HG02678 (cell line): Measurements from ENCODE around the gene IL17RD.

Source experiments
- ATAC-seq: cut with Tn5 transposase; IDR thresholded peaks from one replicate; pipeline ENCODE4 v1.9.1; 2021; ENCODE audit warnings: mild to moderate bottlenecking, moderate library complexity; ENCODE audit not compliant: unreplicated experiment

The IL17RD gene

DNA sequence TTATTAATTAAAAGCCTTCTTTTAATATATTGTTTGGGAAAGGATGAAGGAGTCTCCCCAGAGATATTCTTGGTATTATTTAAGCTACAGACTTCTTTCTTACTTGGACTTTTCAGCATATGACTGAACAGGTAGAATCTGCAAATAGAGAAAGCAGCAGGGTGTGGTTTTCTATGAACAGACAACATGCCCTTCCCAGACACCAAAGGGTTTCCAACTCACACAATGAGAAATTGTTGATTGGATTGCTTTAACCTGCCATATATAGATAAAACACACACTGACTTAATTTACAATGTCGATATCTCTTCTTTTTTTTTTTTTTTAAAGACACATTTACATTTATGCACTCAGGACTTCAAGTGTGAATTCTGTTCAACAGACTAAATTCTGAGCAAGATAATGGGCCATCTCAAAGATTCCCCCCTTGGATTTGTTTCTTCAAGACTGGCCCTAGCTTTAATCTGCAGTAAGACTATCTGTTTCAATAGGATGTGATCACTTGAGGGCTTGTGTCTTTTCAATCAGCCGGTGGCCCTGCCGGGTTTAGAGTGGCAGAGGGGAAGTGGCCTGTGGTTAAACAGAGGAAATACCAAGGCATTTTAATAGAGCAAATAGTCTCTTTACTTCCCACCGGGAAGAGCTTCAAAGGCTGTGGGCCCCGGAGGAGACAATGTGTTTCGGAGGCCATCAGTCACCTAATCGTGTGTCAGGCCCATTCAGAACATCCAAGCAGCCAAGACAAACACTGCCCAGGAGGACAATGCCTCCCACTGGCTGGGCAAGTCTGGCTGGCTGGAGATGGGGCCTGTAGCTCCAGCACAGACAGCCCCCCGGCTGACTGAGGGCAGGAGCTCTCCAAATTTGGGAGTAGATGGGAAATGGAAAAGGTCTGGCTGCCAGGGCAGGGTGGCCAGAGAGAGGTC, 6.1 kb downstream of the IL17RD start:
- no peak for ATAC-seq

DNA sequence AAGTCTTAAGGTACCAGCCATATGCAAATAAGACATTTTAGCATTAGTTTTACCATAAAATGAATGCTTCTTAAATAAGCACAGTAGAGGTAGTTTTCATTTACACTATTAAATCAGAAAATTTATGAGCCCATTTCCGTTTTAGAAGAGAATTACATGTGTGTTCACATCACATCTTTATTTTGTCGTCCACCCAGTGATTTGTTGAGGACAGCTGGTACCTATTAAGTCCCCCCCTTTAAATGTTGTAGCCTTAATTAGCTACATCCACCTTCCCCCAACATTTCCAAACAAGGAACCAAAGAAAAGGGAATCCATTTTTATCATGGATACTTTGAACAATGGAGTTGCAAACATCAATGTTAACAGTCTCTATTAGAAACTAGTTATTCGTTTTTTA, 6.8 kb downstream of the IL17RD start:
- no peak for ATAC-seq

DNA sequence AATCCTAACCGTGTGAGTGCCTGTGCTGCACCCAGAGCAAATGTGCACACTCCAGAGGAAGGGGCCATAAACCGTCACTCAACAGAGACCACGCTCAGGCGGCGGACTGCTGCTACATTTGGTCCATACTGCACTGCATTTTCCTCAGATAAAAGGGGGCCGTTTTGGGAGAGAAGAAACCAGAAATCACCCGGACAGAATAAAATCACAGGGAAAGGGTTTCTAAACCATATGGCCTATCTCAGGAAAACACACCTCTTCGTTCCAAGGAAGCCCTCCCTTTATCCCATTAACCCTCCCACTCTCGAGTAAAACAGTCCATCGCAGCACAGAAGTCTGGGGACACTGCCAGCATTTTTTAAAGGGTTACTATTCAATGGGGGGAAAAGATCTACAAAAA, 7.6 kb downstream of the IL17RD start:
- ATAC-seq, result no peak

DNA sequence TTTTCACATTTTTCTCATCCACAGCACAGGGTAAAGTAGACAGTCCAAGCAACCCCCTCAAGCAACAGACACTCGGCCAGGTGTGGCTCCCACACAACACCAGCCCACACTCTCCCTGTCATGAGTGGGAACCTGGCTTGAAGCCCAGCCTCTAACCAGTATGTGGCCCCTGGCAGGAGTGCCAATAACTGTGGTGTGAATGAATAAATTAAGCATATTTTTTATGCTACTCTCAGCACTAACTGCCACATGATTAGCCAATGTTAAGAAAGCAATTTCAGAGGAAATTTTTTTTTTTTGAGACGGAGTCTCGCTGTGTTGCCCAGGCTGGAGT, 9.9 kb downstream of the IL17RD start:
- ATAC-seq, result no peak

DNA sequence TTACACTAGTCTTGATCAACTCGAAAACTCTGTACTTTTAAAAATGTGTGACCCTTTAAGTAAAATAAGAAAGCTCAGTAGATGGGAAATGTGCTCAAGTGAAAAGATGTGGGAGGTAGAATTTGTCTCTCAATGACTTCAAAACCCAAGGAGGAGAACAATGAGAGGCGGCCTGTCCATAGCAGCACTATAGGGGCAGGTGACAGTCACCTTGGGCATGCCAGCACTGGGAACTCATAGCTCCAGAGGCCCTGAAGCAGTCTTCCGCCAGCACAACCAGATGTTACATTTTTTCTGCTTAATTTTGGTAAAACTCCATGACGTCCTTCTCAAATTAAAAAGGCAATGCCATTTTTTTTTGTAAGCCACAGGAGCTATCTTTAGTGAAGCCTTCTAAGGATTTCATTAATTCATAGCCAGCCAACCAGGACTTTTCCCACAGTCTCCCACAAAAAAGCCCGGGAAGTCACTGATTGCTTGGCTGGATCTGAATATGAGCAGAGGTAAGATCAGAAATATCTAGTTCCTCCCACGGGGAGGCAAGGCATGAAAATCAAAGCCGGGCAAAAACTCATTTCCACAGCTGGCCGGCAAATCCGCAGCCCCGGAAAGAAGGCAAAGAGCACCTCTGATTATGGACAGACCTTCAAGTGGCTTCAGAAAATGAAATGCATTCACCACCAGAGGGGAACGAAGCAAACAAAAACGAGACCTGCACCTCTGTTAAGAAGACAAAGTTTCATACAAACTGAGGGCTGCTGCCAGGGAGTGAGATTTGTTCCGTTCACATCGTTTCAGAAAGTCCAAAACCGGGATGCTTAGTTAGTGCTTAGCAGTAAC, 10.5 kb downstream of the IL17RD start:
- no peak for ATAC-seq

DNA sequence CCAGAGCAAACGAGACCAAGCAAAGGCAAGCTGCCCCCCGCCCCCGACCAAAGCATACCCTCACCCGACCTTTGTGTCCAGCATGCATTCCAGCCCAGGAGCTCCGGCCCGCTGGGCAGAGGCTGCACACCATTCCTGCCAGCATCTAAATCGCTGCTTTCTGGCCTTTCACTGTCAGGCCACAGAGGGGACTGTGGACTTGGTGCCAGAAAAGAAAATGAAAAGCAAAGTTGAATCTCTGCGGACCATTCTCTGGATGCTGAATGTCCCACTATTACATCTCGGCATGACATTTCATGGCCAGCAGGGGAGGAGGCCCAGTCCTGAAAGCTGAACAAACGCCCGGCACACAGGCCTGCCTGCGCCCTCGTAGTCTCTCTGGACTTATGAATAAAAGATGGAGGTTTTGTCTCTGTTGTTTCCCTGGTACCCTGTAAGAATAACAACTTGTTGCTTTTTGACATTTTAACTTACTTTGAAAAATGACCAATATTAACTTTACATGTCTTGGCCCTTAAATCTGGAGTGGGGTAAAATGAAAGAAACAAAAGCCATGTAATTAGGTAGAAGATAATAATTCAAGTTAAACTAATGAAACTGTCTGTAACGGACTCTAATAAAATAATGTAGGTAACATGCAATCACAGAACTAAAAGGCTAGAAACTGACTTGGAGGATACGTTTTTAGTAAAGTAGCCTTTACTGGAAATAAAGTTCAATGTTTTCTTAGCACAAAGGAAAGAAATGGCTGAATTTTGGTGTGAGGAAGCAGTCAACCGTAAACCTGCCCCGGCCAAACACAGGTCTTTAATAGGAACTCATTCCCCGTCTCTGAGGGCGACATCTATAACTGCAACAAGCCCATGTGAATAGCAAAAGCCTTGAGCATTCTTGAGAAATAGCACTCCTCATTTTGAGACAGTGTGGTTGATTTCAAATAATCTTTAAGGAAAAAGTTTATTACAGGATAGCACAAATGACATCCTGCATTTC, 12.7 kb downstream of the IL17RD start:
- no peak for ATAC-seq

DNA sequence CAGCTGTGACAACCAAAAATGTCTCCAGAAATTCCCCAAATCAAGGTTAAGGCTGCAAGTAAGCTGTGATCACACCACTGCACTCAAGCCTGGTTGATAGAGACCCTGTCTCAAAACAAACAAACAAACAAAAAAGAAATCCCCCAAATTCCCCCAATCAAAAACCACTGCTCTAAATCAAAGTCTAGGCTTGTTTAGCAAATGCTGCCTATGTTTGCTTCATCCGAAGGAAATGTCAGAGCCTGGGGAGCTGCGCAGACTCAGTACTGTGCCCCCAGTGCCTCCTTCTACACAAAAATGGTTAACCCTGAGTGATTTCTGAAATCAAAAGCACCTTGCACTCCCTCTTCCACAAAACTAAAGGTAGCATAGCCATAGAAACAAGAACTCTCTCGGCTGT, 13.4 kb downstream of the IL17RD start:
- no peak for ATAC-seq

DNA sequence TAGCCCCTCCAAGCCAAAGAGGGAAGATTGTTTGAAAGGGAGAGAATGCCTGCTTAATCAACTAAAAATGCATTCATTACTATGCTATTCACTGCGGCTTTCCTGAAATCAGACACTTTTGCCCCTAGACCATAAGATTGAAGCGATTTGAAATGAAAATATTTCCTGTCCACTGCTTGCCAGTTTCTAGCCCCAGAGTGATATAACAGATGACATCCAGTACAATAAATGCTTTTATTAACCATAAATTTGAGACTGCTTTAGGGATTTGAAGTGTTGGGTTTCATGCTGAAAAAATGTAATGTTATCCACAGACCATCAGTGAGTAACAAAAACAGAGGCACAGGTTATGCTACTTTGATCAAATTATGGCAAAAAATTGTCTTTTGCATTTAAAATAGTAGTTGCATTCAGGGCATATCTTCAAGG, 14.1 kb downstream of the IL17RD start:
- no peak for ATAC-seq

DNA sequence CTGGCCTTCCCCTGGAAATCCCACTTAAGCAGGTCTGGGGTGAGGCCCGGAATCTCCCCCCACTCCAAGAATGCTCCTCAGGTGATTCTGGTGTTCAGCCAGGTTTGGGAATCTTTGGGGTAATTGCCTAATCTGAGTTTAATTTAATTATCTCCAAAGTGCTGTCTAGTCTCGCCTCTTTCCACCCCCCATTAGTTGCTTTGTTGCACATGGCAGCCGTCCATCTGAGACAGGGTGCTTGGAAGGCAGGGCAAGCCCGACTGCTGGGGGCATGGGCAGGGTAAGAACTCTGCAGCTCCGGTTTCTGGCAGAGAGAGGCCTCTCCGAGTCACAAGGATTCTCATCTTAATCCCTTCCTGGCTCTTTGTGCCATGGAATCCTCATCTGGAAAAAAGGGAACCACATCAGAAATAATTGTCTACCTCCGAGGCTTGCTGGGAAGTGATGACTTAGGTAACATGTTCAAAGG, 15.0 kb downstream of the IL17RD start:
- no peak for ATAC-seq

DNA sequence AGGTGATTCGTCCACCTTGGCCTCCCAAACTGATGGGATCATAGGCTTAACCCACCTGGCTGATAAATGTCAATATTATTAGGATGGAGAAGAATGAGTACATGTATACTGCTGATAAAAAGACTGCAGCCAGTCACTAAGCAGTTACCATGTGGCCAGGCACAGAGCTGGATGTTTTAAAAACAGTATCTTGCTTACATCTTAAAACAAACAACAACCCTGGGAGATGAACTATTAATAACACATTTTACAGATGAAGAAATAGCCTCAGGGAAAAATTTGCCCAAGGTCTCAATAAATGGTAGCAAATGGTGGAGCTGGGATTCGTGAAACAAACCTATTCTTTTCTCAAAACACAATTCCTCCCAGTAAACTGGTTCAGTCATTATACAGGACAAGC, 18.1 kb downstream of the IL17RD start:
- ATAC-seq, result no peak

DNA sequence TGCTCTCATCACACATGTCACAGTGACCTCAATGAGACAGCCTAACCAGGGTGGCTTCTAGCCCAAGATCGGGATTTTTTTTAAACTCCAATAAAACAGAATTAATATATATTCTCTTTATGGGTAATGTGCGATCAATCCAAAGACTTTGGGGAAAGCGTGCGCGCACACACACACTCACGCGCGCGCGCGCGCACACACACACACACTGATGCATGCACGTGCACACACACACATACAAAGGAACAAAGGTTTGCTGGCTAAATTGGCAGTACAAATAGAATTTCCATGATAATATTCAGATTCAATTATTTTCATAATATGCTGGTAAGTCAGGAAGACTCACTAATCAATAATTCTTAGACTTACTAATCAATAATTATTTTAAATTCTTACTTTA, 19.3 kb downstream of the IL17RD start:
- ATAC-seq, result no peak

DNA sequence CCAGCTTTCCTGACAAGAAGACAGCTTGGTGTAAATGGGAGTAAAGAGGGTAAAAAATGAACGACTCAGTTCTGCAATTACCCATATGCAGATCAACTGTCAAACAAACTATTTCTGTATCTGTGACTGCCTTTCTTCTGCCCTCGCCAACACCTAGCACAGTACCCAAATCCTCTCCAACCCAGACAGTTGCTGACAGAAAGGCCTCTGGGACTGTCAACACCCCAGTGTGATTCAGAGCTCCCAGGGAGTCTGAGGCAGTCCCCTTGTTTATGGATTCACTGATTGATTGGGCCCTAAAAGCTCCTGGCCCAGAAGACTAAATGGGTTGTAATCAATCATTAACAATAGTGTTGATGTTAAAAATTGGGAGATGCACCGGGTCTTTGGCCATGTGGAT, 20.2 kb downstream of the IL17RD start:
- no peak for ATAC-seq

DNA sequence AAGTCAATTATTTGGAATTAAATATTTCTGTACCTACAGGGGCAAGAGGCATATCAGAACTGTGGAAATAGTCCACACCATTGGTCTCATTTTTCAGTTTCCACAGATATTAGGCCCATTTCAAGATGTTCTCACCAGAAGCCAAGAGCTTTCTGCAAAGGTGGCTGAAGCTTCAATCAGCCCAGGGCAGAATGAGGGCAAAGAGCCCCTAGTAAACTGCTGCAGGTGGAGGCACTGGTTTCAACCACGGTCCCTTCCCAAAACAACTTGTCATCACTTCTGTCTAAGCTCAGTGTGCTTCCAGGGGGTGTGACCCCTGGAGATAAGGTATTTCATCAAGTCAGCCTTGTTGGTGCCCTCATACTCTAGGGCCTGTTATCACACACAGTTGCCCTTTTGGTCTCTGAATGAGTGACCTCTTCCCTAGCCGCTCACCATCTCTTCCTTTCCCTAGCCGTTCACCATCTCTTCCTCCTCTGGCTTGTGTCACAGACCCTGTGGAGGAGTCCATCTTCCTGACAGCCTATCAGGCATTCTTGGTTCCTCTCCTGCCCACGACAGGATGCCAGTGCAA, 21.2 kb downstream of the IL17RD start:
- no peak for ATAC-seq

DNA sequence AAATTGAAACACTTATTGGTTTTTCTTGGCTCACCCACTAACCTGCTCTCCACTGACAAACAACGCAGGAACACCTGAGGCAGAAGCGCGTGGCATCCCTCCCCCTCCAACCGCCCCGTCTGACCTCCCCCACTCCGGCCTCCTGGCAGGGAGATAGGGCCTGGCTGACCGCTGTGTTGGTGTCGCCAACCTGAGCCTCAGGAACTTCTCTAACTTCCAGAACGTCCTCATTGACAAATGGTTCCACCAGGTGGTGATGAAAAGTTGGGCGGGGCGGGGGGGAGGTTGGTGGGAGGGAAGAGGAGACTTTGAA, 22.8 kb downstream of the IL17RD start:
- no peak for ATAC-seq

DNA sequence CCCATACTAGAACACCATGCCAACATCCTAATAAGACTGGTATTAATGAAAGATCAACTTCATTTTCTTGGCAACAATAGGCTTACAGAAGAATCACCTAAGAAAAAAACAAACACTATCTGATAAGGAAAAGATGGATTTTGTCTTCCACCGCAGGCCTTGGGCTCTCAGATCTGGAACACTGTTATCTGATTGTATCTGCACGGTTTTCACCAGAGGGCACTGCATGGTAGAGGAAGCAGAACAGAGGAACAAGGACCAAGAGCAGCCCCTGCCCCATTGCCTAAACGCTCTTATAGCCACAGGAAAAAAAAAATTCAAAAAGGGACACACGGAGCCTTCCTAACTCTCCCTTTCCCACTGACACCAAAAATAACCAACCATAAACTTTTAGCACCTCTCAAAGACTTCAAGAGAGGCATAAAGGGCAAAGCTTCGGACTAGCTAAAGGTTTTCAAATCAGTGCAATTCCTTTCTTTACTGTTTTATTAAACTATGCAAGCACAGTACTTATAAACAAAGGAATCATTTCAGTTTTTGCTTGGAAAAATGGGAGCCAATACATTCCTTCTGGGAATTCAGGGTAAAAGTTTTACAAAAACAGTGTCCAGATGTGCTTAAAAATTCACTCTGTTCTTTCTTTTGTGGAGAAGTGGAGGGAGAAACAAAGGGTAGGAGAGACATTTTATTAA, 23.3 kb downstream of the IL17RD start:
- no peak for ATAC-seq

DNA sequence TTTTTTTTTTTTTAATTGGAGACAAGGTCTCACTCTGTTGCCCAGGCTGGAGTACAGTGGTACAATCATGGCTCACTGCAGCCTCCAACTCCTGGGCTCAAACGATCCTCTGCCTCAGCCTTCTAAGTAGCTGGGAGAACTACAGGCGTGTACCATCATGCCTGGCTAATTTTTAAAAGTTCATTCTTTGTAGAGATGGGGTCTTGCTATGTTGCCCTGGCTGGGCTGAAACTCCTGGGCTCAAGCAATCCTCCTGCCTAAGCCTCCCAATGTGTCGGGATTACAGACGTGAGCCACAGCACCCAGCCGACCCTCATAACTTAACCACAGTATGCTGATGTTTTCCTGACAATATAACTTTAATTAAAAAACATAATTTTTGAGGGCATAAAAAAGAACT, 24.3 kb downstream of the IL17RD start:
- no peak for ATAC-seq

DNA sequence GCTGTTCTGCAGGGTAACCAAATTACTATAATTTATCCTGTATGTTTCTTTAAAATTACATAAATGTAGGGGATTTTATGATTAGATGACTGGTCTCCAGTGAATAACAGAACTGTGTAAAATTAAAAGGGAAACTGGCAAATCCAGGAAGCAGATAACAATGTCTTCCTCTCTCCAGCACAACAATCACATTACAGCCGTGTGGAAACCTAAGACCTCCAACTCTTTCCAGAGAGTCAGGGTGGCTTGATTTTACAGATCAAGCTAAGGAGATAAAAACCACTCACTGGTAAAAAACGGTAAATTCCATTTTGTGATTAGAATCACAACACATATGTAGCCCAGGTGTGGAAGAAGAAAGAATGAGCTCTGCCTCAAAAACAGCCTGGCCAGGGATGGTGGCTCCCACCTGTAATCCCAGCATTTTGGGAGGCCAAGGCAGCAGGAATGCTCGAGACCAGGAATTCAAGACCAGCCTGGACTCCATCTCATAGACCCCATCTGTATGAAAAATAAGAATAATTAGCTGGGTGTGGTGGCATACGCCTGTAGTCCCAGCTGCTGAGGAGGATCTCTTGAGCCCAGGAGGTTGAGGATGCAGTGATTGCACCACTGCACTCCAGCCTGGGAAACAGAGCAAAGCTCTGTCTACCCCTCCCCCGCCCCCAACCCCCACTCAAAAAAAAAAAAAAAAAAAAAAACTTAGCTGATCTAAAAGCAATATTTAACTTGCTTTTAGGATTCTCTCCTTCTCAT, 29.0 kb downstream of the IL17RD start:
- ATAC-seq, result no peak

DNA sequence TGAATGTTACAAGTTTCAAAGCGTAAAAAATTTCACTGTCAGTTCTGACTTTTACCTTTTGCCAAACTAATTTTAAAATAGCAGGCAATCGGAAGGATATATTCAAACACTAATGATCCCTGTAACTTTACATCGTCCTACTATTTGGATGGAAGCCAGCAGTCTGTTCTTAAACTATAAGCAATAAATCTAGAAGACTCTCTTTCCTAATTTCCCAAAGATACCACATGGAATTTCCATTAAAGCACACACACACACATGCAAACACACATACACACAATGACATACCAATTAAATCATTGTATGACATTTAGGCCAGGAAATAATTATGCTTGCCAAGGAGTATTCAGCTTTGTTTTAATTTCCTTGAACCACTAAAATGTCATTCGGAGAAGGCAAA, 32.0 kb downstream of the IL17RD start:
- ATAC-seq, result no peak

DNA sequence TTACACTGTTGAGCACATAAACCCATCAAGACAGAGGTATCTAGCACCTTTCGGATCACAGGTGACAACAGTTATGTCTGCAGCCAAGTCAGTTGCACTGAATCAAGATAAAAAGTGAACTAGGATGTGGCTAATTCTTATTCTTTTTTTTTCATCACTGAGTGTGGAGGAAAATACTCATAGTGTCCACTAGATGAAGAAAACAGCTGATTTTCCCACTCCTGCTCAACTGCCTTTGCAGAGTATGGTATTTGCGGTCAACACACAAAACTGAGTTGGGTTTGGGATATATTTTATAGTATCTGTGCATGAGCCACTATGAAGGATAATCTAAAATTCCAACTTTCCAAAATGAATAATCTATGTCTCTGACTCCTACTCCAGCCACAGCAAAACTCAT, 32.5 kb downstream of the IL17RD start:
- no peak for ATAC-seq
